GM18511 (cell line): ENCODE results near the gene WDR62.

Experiments used
- ATAC-seq: cut with Tn5 transposase; IDR thresholded peaks from one replicate; pipeline ENCODE4 v1.9.1; 2021; ENCODE audit warnings: mild to moderate bottlenecking, moderate library complexity; ENCODE audit not compliant: unreplicated experiment

Gene WDR62

GRCh38 chr19:36073121-36073876 lies 18.6 kb downstream of the WDR62 start:
- no peak for ATAC-seq

- ATAC-seq = no peak
Measured at GRCh38 chr19:36079389-36079945, 24.8 kb downstream of the WDR62 start.

DNA sequence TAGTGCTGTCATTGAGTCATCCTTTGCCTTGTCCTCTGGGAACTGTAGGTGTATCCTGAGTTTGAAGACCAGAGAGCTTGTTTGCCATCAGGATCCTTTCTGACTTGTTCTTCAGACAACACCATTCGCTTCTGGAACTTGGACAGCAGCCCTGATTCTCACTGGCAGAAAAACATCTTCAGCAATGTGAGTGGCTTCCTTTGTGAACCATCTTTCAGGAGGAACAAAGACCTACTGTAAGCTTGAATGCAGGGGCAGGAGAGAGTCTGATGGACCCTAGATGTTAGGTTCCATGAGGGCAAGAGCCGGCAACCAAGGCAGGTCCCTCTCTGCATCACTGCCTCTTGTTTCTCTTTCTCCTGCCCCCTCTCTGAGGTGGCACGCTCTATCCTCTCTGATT lies 26.7 kb downstream of the WDR62 start:
- ATAC-seq = no peak

DNA sequence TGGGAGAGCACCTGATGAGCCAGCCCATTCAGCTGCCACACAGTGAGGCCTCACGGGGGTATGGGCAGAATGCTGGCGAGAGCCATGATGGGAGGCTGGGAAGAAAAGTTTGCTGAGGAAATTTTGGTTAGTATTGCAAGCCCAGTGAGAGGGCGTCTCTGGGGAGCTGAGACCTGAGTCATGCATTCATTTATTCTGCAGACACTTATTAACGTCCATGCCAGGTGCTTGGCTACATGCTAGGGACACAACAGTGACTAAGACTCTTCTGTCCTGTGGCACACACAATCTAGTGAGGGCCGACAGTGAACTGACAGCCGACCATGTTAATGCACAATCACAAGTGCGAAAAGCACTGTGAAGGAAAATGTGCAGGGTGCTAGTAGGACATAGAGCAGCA lies 27.2 kb downstream of the WDR62 start:
- no peak for ATAC-seq

- no peak for ATAC-seq
Measured at GRCh38 chr19:36082916-36083315, 28.2 kb downstream of the WDR62 start.

DNA sequence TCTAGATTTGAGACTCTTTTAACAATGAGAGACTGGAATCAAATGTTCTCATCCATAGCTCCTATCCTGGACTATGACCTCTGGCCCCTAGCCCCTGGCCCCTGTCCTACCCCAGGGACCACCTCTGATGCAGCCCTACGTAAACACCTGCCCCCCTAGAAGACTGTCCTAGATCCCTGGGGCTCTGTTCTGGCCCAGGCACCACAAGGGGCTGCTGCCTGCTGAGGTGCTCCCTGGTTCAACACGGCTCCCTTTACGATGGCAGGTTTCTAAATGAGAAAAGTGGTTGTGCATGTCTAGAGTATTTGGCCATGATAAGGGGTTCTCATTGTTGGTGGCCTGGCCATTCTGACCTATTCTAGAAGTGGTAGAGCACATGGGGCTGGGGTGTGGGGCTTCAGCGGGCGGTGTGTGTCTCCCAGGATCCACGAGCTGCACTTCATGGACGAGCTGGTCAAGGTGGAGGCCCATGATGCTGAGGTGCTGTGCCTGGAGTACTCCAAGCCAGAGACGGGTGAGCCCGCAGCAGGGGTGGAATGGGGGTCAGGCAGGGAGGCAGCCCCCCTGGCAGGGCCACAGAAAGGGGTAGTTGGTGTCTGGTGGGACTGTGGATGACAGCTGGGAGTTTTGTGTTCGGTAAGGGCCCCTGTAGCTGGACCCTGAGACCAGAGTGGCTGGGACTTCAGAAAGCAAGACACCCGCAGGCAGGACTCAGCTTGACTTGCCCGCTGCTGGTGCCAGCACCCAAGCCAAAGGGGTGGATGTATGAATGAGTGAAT lies 29.7 kb downstream of the WDR62 start:
- ATAC-seq = no peak

GRCh38 chr19:36086326-36086725 lies 31.6 kb downstream of the WDR62 start:
- no peak for ATAC-seq

DNA sequence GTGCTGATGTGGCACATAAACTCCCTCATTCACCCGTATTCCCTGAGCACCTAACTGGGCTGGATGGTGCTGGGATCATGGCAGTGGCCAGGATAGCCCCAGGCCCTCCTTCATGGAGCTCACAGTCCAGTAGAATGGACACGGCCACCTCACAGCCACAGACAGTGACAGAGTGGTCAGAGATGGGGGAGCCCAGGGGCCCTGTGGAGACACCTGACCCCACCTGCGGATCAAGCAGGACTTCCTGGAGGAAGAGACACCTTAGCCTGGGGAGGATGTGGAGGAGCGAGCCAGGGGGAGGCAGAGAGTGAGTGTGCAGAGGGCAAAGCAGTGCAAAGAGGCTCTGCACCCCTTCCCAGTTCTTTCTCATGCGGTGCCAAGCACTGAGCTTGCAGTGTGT lies 35.1 kb downstream of the WDR62 start:
- no peak for ATAC-seq

DNA sequence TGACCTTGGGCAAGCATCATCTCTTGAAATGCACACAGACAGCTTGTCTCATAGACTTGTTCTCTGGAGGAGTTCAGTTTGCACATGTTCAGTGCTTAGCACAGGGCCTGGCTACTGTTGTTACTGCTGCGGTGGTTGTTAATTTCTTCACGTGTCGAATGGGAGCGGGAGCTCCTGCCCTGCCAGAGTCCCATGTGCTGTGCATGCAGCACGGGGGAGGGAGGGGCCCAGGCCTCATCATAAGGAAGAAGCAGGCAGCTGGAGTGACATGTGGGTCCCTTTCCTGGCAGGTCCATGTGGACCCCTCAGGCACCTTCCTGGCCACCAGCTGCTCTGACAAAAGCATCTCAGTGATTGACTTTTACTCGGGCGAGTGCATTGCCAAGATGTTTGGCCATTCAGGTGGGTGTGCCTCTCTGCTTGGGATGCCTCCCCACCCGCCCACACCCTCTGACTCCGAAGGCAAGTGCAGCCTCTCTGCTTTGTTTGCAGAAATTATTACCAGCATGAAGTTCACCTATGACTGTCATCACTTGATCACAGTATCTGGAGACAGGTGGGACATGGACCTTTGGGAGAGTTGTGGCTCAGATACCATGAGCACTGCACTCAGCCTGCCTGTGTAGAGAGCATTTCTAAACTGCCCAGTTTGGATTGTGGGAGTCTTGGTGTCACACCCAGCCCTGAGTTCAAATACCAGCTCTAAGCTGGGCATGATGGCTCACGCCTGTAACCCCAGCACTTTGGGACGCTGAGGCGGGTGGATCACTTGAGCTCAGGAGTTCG lies 36.4 kb downstream of the WDR62 start:
- ATAC-seq = no peak

DNA sequence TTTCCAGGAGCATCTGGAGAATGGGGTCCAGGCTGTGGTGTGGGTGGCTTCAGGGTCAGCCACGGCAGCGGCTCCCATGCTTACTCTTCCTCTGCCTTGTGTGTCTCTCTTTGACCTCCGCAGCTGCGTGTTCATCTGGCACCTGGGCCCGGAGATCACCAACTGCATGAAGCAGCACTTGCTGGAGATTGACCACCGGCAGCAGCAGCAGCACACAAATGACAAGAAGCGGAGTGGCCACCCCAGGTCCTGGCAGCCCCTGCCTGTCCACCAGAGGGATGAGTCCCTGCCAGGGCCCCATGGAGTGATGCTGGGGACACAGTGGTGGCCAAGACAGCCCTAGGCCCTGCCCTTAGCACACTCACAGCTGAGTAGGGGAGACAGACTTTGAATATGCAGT lies 37.9 kb downstream of the WDR62 start:
- no peak for ATAC-seq

DNA sequence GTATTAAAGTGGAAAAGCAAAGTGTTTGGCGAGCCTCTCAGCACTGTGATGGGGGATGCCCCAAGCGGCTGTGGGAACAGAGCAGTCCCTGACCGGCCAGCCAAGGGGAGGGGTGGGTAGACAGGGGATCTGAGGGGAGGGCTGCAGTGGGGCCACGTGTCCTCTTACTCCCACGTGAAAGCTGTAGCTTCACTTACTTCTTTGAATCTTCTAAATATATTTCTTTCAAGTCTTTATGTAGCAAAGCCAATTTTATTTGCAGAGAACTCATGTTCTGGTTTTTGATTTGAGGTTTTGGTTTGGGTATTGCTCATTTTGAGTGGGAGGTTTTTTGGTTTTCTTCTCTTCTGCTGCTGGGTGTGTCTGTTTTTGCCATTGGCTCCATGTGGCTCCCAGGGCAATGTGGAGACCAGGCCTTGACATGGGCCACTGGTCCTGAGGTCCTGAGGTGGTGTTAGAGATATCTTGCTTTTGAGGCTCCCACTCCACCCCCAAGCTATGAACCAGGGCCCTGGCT lies 38.5 kb downstream of the WDR62 start:
- no peak for ATAC-seq

DNA sequence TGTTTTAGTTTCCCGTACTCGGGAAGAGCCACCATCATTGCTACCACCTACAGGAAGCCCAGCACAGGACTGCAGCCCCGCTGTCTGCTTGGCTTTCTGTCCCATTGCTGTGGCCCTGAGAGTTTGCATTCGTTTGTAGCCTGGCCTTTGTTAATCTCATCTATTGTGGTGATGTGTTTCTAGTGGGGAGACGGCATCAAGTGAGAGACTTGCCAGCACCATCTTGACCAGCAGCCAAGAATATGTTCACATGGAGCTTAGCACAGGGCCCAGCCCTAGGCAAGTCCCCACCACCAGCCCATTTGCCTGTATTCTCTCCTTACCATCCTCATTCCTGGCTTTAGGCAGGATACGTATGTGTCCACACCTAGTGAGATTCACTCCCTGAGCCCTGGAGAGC lies 39.0 kb downstream of the WDR62 start:
- ATAC-seq = no peak

GRCh38 chr19:36097036-36097435 lies 42.3 kb downstream of the WDR62 start:
- no peak for ATAC-seq

- no peak for ATAC-seq
Measured at GRCh38 chr19:36099166-36099785, 44.6 kb downstream of the WDR62 start.

DNA sequence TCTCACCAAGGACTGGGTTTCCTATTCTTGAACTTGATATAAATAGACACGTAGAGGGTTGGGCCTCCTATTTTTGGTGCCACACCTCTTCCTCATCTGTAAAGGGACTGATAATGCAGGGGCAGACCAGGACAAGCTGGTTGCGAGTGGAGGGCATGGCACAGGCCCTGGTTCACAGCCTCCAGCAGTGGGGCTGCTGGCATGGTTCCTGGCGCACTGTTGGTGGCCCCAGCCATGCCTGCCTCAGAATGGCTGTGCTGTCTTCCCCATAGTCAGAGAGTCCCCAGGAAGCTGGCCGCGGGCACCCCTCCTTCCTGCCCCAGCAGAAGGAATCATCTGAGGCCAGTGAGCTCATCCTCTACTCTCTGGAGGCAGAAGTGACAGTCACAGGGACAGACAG lies 45.8 kb downstream of the WDR62 start:
- ATAC-seq = no peak

DNA sequence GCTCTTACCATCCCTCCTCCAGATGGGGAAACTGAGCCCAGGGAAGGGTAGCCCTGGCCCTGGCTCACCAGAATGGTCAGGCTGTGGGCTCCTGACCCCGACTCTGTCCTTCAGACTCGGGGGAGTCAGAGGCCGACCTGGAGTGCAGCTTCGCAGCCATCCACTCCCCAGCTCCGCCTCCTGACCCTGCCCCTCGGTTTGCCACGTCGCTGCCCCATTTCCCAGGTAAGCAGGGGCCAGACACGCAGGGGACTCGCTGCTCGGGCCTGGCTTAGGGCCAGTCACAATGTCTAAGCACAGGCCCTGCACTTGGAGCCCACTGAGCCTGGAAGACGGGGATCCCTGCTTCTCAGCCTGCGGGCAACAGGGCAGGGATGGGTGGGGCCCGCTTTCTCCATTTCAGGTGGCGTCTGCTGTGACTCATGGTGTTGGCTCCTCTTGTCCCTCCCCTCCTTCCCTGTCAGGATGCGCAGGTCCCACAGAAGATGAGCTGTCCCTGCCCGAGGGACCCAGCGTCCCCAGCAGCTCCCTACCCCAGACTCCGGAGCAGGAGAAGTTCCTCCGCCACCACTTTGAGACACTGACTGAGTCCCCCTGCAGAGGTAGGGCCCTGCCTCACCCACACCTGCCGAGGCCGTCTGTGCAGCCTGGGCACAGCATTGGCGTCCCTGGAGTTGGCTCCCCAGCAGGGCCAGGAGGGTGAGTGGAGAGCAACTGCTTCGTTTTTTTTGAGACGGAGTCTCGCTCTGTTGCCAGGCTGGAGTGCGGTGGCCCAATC lies 47.0 kb downstream of the WDR62 start:
- no peak for ATAC-seq

DNA sequence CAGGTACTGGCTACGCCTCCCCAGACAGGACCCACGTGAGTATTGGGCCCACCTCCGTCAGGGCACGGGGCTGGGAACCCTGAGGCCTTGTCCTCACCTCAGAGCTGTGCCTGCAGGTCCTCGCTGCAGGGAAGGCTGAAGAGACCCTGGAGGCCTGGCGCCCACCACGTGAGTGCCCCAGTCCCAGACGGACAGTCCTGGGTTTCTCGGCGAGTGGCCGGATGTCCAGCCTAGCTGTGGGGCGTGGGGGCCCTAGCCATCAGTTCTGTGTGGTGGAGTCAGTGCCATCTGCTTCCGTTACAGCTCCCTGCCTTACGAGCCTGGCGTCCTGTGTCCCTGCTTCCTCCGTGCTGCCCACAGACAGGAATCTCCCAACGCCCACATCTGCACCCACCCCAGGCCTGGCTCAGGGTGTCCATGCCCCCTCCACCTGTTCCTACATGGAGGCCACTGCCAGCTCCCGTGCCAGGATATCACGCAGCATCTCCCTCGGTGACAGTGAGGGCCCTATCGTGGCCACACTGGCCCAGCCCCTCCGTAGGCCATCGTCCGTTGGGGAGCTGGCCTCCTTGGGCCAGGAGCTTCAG lies 48.4 kb downstream of the WDR62 start:
- ATAC-seq = no peak

DNA sequence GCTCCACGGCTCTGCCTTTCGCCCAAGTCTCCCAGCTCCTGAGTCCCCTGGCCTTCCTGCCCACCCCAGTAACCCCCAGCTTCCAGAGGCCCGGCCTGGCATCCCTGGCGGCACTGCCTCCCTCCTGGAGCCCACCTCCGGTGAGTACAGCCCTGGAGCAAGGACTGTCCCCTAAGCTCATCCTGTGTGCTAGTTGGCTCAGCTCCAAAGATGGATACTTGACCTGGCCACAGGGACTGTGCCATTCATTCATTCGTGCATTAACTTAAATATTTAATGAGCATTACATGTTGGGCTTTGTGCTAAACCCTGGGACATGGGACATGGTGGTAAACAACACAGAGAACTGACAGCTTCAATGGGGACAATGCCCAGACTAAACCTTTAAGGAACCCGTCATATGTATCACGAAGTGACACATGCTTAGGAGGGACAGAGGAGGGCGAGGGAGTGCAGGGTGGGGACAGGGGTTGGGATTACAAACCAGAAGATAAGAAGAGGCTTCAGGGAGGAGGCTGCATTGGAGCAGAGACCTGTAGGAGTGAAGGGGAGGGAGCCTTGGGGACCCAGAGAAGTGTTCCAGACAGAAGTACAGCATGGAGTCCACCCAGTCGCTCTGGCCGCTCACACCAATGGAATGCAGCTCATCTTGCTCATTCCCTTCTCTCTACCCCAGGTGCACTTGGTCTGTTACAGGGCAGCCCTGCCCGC lies 49.3 kb downstream of the WDR62 start:
- no peak for ATAC-seq

DNA sequence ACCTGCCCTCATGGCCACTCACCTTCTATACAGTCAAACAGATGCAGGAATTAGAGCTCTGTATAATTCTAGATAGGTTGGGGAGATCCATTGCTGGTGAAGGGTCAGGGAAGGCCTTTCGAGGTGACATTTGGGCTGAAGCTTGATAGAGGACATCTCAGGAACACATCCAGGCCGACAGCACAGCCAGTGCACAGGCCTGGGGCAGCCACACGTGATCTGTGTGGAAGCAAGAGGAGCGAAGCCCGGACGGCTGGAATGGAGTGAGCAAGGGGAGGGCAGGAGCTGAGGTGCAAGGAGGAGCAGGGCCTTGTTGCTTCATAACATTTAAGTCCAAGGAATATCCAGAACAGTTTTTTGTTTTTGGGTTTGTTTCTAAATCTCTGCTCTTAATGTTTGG lies 51.7 kb downstream of the WDR62 start:
- no peak for ATAC-seq
